HepG2 (cell line): ENCODE results near the gene CISD1. TPM values are rescaled to one million over a fixed set of nuclear protein-coding genes. Genes with fewer than 3 reads are reported as not detected.

Source experiments
- CBFB ChIP-seq: sonication (generic); formaldehyde crosslinking; IDR thresholded peaks from 2 replicates; pipeline ENCODE4 v1.4.0; 2020; ENCODE audit warnings: missing genetic modification reagents
- CREB1 ChIP-seq, 2 experiments: fragments of 450-650 bp in 1 of 2; IDR thresholded peaks; 2 replicates each; pipeline ENCODE4 v1.6.1; 2016 to 2017; ENCODE audit warnings: control low read depth in 1 of 2, mild to moderate bottlenecking in 1 of 2, missing compliant biosample characterization in 1 of 2, missing genetic modification characterization in 1 of 2
- FOXJ3 ChIP-seq: sonication (generic); formaldehyde crosslinking; IDR thresholded peaks from 2 replicates; pipeline ENCODE4 v1.4.0; 2020; ENCODE audit warnings: missing genetic modification reagents, mild to moderate bottlenecking, borderline replicate concordance
- FOXK2 ChIP-seq: fragments of 450-650 bp; IDR thresholded peaks from 2 replicates; pipeline ENCODE4 v1.6.1; 2016
- GTF3A ChIP-seq: sonication (generic); formaldehyde crosslinking; conservative IDR thresholded peaks from 2 replicates; pipeline ENCODE4 v1.4.0; 2020; ENCODE audit warnings: mild to moderate bottlenecking, missing genetic modification reagents
- HNF4G ChIP-seq, 2 experiments: sonication (generic) in 1 of 2; formaldehyde crosslinking in 1 of 2; IDR thresholded peaks; 2 replicates each; pipeline versions ENCODE4 v1.4.0 to v1.6.1; 2011 to 2020; ENCODE audit warnings: borderline replicate concordance in 2 of 2, low read depth in 2 of 2, mild to moderate bottlenecking in 2 of 2, low read length in 1 of 2, missing genetic modification reagents in 1 of 2, moderate library complexity in 1 of 2
- HOXD1 ChIP-seq: sonication (generic); formaldehyde crosslinking; IDR thresholded peaks from 2 replicates; pipeline ENCODE4 v1.5.0; 2020; ENCODE audit warnings: missing genetic modification reagents
- MAFF ChIP-seq: IDR thresholded peaks from 2 replicates; pipeline ENCODE4 v1.6.1; 2011; ENCODE audit warnings: low read depth, low read length, improper control_type of control experiment
- MED8 ChIP-seq: sonication (generic); formaldehyde crosslinking; IDR thresholded peaks from 2 replicates; pipeline ENCODE4 v1.8.1; 2023; ENCODE audit warnings: mild to moderate bottlenecking, missing genetic modification reagents; ENCODE audit not compliant: insufficient replicate concordance
- NR2F2 ChIP-seq: IDR thresholded peaks from 2 replicates; pipeline ENCODE4 v1.6.1; 2012; ENCODE audit warnings: low read depth, inconsistent platforms, borderline replicate concordance
- POLR2G ChIP-seq: fragments of 200-400 bp; formaldehyde crosslinking; IDR thresholded peaks from 2 replicates; pipeline ENCODE4 v1.6.1; 2018; ENCODE audit warnings: mild to moderate bottlenecking, low read depth, low read length, moderate library complexity
- U2AF1 ChIP-seq: fragments of 200-400 bp; formaldehyde crosslinking; optimal IDR thresholded peaks from 2 replicates; pipeline ENCODE3; 2017; ENCODE audit warnings: mild to moderate bottlenecking, low read depth, low read length
- ZBTB21 ChIP-seq: sonication (generic); formaldehyde crosslinking; IDR thresholded peaks from 2 replicates; pipeline ENCODE4 v1.4.0; 2020; ENCODE audit warnings: missing genetic modification reagents
- ZBTB38 ChIP-seq: sonication (generic); formaldehyde crosslinking; IDR thresholded peaks from 2 replicates; pipeline ENCODE4 v1.5.1; 2020; ENCODE audit warnings: mild to moderate bottlenecking, missing genetic modification reagents
- ZMYM2 ChIP-seq: sonication (generic); formaldehyde crosslinking; IDR thresholded peaks from 2 replicates; pipeline ENCODE4 v1.8.0; 2022; ENCODE audit warnings: mild to moderate bottlenecking, missing genetic modification reagents
- ZNF253 ChIP-seq: sonication (generic); formaldehyde crosslinking; IDR thresholded peaks from 2 replicates; pipeline ENCODE4 v1.8.0; 2022; ENCODE audit warnings: mild to moderate bottlenecking, missing genetic modification reagents, borderline replicate concordance
- ZNF335 ChIP-seq: sonication (generic); formaldehyde crosslinking; IDR thresholded peaks from 2 replicates; pipeline ENCODE4 v1.4.0; 2020; ENCODE audit warnings: missing genetic modification reagents
- ZNF441 ChIP-seq: sonication (generic); formaldehyde crosslinking; IDR thresholded peaks from 2 replicates; pipeline ENCODE4 v1.7.0; 2021; ENCODE audit warnings: missing genetic modification reagents, borderline replicate concordance
- ZNF546 ChIP-seq: sonication (generic); formaldehyde crosslinking; conservative IDR thresholded peaks from 2 replicates; pipeline ENCODE4 v1.8.1; 2023; ENCODE audit warnings: mild to moderate bottlenecking, missing genetic modification reagents
- polyA plus RNA-seq, 8 experiments: library from polyadenylated mRNA; depleted of rRNA in 3 of 8; stranded (reverse) in 7 of 8; unstranded in 1 of 8; fragments of >200 nt; fragmentation: Illumina TruSeq in 4 of 8; extraction: Trizol in 4 of 8; gene quantifications; 2 replicates each; pipeline versions ENCODE4 v1.2.1 to v1.2.3, GENCODE V29; 2011 to 2016; ENCODE audit warnings: low read depth in 4 of 8, missing spikeins in 1 of 8, mixed read lengths in 1 of 8; ENCODE audit not compliant: insufficient read depth in 1 of 8
- total RNA-seq, 5 experiments: library from RNA; depleted of rRNA; stranded (reverse); fragments of >200 nt; fragmentation: Illumina TruSeq; extraction: Trizol; gene quantifications; 2 replicates each; pipeline ENCODE4 v1.2.3, GENCODE V29; 2016; ENCODE audit warnings: low read depth in 1 of 5
- TF ChIP-seq, protein P1 (sequence below): sonication (generic); formaldehyde crosslinking; IDR thresholded peaks from 2 replicates; pipeline ENCODE4 v1.4.0; 2020; ENCODE audit warnings: missing genetic modification reagents, mild to moderate bottlenecking, borderline replicate concordance
- TF ChIP-seq, protein P2 (sequence below), 2 experiments: fragments of 450-650 bp in 1 of 2; sonication (generic) in 1 of 2; formaldehyde crosslinking; IDR thresholded peaks; 2 replicates each; pipeline versions ENCODE4 v1.5.0 to v1.8.0; 2020 to 2022; ENCODE audit warnings: mild to moderate bottlenecking in 1 of 2, missing genetic modification reagents in 1 of 2
- TF ChIP-seq, protein P3 (sequence below): sonication (generic); formaldehyde crosslinking; IDR thresholded peaks from 2 replicates; pipeline ENCODE4 v1.5.1; 2020; ENCODE audit warnings: missing genetic modification reagents, mild to moderate bottlenecking, borderline replicate concordance

The CISD1 gene
- total and polyA plus RNA-seq, 2 of the 13 experiments (the other 11 are each of a cell fraction or from before 2014, with no cell fraction given), result 63.4 to 78.9 TPM

DNA sequence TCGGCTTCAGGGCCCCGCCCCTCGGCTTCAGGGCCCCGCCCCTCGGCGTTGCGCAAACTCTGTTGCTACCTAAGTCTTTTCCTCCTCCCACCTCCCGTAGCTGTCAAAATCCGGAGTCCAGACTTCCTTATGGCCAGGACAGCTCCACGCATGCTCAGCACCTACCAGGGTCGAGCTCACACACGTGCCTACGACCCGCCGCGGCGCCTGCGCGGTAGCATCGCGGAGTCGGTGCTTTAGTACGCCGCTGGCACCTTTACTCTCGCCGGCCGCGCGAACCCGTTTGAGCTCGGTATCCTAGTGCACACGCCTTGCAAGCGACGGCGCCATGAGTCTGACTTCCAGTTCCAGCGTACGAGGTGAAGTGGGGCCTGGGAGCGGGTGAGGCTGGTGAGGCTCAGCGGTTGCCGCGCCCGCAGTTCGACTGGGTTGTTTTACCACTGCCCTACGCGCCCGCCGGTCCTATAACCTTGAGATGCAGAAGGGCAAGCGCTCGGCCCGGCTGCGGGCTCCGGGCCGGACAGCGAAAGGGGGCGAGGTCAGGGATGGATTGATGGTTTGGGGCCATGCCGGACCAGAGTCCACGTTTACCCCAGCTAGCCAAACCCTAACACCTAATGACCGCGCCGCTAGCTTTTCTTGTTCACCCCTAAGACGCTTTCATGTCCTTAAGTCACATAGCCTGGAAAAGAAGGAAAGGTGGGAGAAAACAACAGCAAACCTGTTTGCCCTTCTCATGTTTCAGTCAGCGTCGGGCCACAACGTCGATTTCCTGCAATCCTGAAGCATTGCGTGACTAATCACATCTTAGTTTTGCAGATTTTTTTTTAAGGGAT is at the start of gene CISD1 (continued):
- no peak for TF ChIP-seq HNF4G (IDR thresholded peaks at IDR 0.05; ENCODE audit: borderline replicate concordance, low read depth, low read length)
- TF ChIP-seq HNF4G (CRISPR knock-in tag; IDR thresholded peaks at IDR 0.05; ENCODE audit: borderline replicate concordance, low read depth), result peak; percentile 83
- peak; percentile 91 for TF ChIP-seq ZNF441 (CRISPR knock-in tag)
- TF ChIP-seq MAFF, result 0 out of 2 replicates have a peak, but pooled peaks have one; percentile 2
- TF ChIP-seq MED8 (CRISPR knock-in tag), result peak; percentile 59
- no peak; the same call in 1 of the 2 replicates for TF ChIP-seq NR2F2
- TF ChIP-seq, protein P1, sequence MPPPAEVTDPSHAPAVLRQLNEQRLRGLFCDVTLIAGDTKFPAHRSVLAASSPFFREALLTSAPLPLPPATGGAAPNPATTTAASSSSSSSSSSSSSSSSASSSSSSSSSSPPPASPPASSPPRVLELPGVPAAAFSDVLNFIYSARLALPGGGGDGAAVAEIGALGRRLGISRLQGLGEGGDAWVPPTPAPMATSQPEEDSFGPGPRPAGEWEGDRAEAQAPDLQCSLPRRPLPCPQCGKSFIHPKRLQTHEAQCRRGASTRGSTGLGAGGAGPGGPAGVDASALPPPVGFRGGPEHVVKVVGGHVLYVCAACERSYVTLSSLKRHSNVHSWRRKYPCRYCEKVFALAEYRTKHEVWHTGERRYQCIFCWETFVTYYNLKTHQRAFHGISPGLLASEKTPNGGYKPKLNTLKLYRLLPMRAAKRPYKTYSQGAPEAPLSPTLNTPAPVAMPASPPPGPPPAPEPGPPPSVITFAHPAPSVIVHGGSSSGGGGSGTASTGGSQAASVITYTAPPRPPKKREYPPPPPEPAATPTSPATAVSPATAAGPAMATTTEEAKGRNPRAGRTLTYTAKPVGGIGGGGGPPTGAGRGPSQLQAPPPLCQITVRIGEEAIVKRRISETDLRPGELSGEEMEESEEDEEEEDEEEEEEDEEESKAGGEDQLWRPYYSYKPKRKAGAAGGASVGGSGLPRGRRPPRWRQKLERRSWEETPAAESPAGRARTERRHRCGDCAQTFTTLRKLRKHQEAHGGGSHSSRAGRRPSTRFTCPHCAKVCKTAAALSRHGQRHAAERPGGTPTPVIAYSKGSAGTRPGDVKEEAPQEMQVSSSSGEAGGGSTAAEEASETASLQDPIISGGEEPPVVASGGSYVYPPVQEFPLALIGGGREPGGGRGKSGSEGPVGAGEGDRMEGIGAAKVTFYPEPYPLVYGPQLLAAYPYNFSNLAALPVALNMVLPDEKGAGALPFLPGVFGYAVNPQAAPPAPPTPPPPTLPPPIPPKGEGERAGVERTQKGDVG (CRISPR knock-in tag), result peak; percentile 92; the same call in 1 of the 2 replicates
- TF ChIP-seq FOXK2, result peak; percentile 55; the same call in 1 of the 2 replicates
- TF ChIP-seq CBFB, result peak; percentile 56; the same call in 1 of the 2 replicates
- TF ChIP-seq CREB1 (IDR thresholded peaks at IDR 0.05), result 0 out of 2 replicates have a peak, but pooled peaks have one; percentile 12
- TF ChIP-seq CREB1 (CRISPR knock-in tag; IDR thresholded peaks at IDR 0.05), result no peak; the same call in 1 of the 2 replicates
- peak; percentile 93 for TF ChIP-seq ZMYM2 (CRISPR knock-in tag)
- TF ChIP-seq ZNF335 (CRISPR knock-in tag), result peak; percentile 84
- TF ChIP-seq ZNF253 (CRISPR knock-in tag), result peak; percentile 97
- peak; percentile 59; the same call in 1 of the 2 replicates for TF ChIP-seq ZBTB21 (CRISPR knock-in tag)
- peak; percentile 57 for TF ChIP-seq U2AF1
- TF ChIP-seq ZNF546, result peak; percentile 97
- TF ChIP-seq, protein P2, sequence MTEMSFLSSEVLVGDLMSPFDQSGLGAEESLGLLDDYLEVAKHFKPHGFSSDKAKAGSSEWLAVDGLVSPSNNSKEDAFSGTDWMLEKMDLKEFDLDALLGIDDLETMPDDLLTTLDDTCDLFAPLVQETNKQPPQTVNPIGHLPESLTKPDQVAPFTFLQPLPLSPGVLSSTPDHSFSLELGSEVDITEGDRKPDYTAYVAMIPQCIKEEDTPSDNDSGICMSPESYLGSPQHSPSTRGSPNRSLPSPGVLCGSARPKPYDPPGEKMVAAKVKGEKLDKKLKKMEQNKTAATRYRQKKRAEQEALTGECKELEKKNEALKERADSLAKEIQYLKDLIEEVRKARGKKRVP (CRISPR knock-in tag; IDR thresholded peaks at IDR 0.05), result peak in 1 of 2 experiments; percentile 53; a peak in 1 of 4 replicates
- TF ChIP-seq POLR2G, result peak; percentile 90
- TF ChIP-seq GTF3A, result no peak
- TF ChIP-seq HOXD1 (CRISPR knock-in tag), result no peak; the same call in 1 of the 2 replicates
- peak; percentile 72; the same call in 1 of the 2 replicates for TF ChIP-seq FOXJ3 (CRISPR knock-in tag)
- peak; percentile 92 for TF ChIP-seq ZBTB38
- TF ChIP-seq, protein P3, sequence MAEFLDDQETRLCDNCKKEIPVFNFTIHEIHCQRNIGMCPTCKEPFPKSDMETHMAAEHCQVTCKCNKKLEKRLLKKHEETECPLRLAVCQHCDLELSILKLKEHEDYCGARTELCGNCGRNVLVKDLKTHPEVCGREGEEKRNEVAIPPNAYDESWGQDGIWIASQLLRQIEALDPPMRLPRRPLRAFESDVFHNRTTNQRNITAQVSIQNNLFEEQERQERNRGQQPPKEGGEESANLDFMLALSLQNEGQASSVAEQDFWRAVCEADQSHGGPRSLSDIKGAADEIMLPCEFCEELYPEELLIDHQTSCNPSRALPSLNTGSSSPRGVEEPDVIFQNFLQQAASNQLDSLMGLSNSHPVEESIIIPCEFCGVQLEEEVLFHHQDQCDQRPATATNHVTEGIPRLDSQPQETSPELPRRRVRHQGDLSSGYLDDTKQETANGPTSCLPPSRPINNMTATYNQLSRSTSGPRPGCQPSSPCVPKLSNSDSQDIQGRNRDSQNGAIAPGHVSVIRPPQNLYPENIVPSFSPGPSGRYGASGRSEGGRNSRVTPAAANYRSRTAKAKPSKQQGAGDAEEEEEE (CRISPR knock-in tag), result peak; percentile 73; the same call in 1 of the 2 replicates
